Measurements from ENCODE around the gene TNFRSF25.

GRCh38 chr1:6472391-6472790 lies 6.4 kb upstream of the TNFRSF25 start:
- no peak for TF ChIP-seq CTCF (IDR thresholded peaks at IDR 0.05 in 4 of 5, conservative IDR thresholded peaks at IDR 0.05 in 1 of 5)
- TF ChIP-seq POLR2A (IDR thresholded peaks at IDR 0.05) = no peak

All from gastrocnemius medialis (tissue), 4 donors.